ENCODE data around the gene UPK3A.
A peak's percentile ranks its signal among the peaks of the same experiment; 100 is the strongest.
"Not testable (repeated sequence)": the region's sequence is repeated elsewhere in the genome, so short reads cannot be mapped to it uniquely, and the experiment has no call there.

UPK3A gene

DNA sequence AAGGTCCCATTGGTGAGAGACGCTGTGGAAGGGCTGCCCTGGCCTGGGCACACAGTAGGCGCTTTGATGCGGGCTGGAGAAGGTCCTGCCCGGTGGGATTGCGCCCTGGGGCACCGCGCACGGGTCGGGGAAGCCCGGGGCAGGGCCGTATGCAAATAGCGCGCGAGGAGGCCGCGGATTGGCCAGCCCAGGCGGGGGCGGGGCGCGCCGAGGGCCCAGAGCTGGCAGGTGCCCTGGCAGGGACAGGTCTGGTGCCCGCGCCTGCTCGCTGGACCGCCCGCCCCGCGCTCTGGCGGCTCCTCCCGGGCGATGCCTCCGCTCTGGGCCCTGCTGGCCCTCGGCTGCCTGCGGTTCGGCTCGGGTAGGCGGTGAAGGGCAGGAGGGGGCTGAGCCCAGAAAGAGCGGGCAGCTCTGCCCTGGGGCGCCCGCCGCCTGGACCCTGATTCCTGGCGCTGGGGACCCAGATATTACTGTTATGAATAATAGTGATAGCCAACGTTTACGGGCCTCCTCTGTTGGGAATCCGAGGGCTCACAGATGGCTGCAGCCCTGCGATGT lies at the start of gene UPK3A:
Gene UPK3A, plus strand, starts transcription at position 245 of the 558 bp plus-strand sequence. Its CDS starts 65 bp downstream, at position 310.
- no peak for DNase-seq

- DNase-seq, result peak; percentile 91
These were observed 49.5 kb upstream of the UPK3A start for GRCh38 chr22:45235101-45235777.

DNA sequence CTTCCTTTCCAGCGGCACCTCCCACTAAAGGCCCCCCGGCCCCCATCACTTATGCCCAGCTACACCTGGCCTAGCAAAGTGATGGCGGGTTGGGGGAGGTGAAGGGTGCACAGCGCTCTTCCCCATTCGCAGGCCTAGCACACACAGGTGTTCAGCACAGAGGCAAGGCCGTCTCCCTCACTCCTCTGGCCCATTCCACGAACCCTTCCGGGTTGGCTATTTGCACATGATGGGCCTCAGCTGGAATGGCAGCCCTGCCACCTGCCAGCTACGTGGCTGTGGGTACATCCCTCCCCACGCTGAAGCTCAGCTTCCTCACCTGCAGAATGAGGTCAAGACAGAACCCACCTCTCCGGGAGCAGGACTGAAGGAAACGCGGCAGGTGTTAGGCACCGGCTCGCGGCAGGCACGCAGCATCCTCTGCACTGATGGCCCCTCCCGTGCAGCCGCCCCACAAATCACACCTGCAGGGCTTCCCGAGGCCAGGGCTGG lies 48.9 kb upstream of the UPK3A start:
- DNase-seq, result peak; percentile 71

DNA sequence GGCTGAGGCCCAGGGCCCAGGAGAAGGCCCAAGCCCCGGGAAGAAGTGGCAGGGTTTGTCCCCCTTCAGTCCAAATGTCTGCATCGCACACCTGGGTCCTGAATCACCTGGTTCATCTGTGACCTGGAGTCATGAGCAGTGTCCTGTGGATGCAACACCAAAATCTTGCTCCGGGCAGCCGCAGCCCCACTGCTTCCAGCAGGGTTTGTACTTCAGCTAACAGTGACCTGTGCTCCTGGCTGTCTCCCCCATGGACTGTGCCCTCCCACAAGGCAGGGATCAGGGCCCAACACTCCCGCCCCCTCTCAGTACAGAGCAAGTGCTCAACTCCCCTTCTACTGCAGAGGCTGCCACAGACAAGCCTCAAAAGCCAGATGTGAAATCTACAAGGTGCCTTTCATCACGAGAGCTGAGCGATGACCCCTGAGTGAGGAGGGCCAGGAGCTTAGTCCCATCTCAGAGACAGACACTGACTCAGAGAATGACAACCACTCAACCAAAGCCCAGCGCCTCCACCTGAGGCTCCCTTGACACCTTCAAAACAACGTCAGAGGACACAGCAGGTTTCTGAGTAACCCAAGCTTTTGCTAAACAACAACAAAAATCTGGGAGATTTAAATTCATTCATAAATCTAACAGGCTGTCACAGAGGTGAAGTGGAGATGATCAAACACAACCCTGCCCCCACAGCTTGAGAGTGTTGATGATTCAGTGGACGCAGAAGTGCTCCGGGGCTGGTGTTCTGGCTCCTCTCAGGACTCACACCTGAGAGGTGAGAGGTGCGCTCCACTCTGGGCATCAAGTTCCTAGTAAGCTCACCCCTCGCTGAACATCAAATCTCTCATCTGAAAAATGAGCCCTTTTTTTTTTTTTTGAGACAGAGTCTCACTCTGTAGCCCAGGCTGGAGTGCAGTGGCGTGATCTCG lies 47.4 kb upstream of the UPK3A start:
- no peak for DNase-seq

DNA sequence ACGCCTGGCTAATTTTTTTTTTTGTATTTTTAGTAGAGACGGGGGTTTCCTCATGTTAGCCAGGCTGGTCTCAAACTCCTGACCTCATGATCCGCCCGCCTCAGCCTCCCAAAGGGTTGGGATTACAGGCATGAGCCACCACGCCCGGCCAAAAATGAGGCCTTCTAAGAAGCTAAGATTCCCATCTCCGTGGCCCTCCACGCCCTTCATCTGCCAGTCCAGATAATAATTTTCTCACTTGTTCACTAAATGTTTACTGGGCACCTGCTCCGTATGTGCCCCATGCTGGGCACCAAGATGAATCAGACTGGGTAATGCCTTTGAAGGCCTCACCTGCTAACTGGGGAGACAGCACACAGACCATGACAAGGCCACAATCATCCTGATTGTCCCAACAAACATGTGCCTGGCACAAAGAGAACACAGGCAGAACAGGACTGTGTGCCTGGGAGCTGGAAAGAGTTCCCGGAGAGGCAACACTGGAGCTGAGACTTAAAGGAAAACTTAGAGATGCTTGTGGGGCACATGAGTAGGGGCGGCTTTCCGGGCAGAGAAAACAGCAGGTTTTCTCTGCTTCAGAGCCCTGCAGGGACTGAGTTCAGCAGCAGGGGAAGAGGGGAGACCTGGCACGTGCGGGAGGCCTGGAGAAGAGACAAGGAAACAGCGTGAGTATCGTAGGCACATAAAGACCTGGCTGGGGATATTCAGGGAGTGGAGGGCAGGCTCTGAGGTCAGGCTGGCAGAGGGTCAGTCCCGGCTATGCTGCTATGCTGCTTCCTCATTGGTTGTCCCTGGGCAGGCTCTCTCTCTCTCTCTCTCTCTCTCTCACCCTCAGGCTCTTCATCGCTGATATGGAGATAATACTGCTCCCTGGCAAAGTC lies 46.4 kb upstream of the UPK3A start:
- peak; percentile 2 for DNase-seq

DNA sequence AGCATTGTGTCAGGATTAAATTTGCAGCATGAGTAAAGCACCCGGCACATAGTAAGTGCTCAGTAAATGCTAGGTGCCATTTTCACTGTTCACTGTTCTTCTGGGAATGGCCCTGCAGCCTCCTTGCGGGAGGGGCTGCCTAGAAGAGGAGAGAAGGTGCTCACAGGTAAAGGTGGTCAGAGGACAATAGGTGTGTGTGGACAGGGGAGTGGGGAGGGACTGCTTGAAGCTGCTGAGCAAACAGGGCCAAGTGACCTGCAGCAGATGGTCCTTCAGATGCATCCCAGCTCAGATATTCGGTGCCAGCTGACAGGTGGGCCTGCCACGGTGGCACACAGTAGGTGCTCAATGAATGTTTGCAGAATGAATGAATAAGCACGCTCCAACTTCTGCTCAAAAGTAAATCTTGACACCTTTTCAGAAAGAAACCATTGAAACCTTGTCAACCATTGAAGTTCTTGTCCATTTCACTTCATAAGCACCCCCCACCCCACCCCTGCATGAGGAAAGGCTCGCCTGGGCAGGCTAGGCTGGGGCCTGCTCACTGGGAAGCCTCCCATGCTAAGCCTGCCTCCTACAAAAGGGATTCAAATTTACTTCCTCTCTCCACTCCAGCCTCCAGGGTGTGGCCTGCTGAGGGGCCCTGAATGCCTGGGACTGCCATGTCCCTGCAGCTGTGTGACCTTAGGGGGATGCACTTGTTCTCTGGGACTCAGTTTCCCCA lies 45.6 kb upstream of the UPK3A start:
- peak; percentile 6 for DNase-seq

GRCh38 chr22:45239681-45240051 lies 45.1 kb upstream of the UPK3A start:
- no peak for DNase-seq

DNA sequence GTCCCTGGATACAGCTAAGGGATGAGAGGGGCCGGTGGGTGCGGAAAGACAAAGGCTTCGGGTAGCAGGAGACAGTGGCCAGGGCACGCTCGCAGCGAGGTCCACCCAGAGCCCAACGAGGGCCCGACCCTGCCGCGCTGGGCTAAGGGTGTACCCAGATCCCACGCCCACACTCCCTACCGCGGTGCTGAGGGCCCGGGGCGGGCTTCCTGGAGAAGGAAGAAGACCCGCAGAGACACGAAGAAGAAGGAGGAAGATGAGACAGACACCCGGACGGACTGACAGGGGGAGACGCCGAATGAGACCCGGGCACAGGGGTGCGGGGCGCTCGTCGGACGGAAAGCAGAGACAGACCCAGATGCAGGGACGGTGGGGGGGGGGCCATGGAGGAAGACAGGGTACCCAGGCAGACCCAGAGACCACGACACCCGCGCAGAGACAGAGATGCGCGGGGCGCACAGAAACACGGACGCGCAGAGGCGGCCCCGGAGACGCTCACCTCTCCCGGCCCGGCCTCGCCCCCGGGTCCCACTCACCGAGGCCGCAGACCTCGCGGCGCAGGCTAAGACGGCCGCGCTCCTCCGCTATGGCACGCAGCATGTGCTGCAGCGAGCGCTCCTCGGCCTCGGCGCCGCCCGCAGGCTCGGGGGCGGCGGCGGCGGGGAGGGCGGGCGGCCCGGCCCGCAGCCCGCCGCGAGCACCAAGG lies 44.5 kb upstream of the UPK3A start:
- no peak for DNase-seq

- peak; percentile 53 for DNase-seq
These were observed 43.7 kb upstream of the UPK3A start, which contains the start of gene KIAA0930 for GRCh38 chr22:45240810-45241631. Gene KIAA0930 (minus strand): TSS chr22:45240894. CDS start chr22:45240703, 191 bp downstream.

- DNase-seq, result peak; percentile 94
These were observed 42.0 kb upstream of the UPK3A start for GRCh38 chr22:45242778-45243191.

- no peak for DNase-seq
These were observed 39.8 kb upstream of the UPK3A start for GRCh38 chr22:45244916-45245315.

- no peak for DNase-seq
These were observed 38.4 kb upstream of the UPK3A start for GRCh38 chr22:45246060-45246985.

DNA sequence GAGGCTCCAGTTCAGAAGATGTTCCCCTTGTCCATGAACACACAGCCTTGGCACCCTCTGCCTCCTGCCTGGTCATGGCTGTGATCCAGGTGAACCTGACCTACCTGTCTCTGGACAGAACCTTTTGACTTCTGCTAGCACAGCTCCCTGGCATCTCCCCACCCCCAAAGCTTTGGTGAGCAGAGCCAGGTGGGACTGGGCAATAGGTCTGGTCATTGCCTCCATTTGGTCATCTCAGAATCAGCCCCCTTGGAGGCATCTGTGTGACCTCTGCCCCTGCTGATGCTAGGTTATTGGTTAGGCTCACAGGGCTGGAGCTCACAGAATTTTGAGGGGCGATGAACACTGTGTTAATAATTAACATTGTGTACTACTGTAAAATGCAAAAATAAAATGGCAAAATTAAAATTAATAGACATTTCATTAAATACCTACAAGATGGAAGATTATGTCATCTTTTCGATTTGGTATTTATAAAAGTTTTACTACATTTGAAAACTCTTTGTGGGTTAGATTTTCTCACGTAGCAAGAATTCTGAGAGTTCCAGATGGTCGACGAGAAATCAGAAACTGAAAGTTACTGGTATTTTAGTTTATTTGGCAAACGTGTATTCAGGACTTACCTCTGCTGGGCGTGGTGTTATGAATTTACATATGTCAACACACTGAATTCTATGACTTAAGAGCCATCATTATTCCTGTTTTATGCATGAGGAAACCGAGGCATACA lies 35.8 kb upstream of the UPK3A start:
- DNase-seq, result no peak

DNA sequence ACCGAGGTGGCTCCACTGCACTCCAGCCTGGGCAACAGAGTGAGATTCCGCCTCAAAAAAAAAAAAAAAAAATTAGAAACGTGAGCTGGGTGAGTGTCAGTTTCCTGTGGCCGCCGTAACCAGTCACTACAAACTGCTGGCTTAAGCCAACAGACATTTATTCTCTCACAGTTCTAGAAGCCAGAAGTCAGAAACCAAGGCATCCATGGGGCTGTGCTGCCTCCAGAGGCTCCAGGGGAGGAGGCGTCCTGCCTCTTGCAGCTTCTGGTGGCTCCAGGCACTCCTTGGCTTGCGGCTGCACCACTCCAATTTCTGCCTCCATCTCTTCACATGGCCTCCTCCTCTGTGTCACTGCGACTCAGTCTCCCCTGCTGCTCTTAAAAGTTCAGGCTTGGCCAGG lies 32.9 kb upstream of the UPK3A start:
- DNase-seq, result no peak

GRCh38 chr22:45253039-45253641 lies 31.6 kb upstream of the UPK3A start:
- DNase-seq, result no peak

- no peak for DNase-seq
These were observed 30.4 kb upstream of the UPK3A start for GRCh38 chr22:45254388-45254787.

DNA sequence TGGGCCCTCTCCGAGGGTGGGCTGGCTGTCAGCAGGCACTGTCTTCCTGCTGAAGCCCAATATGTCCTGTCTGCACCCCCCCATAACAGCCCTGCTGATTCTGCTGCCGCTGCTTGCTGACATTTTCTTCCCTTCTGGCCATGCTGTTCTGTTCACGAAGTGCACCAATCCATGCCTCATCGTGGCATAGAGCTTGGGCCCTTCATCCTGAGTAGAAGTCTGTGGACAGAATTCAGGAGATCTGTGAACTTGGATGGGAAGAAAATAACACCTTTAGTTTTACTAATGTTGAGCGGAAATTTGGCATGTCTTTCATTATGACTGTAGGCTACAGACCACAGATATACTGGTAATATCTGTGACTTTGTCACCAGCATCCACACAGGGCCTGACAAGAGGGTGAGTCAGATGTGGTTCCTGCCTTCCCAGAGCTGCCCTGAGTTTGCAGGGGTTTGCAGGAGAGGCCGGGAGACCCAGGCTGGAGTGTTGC lies 29.9 kb upstream of the UPK3A start:
- no peak for DNase-seq

DNA sequence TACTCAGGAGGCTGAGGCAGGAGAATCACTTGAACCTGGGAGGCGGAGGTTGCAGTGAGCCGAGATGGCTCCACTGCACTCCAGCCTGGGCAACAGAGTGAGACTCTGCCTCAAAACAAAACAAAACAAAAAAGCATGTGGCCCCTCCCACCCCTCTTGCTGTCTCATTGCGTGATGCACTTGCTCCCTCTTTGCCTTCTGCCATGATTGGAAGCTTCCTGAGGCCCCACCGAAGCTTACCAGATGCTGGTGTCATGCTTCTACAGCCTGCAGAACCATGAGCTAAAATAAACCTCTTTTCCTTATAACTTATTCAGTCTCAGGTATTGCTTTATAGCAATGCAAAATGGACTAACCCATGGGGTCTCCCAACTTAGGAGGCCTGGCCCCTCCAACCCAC lies 26.8 kb upstream of the UPK3A start:
- not testable (repeated sequence) for DNase-seq
